ENCODE data around the gene SOX15. TPM values are rescaled to one million over a fixed set of nuclear protein-coding genes. Genes with fewer than 3 reads are reported as not detected.

The SOX15 gene
- total and polyA plus RNA-seq, 5 experiments from 2014 or later: 0.55 to 0.93 TPM; not detected in 3

DNA sequence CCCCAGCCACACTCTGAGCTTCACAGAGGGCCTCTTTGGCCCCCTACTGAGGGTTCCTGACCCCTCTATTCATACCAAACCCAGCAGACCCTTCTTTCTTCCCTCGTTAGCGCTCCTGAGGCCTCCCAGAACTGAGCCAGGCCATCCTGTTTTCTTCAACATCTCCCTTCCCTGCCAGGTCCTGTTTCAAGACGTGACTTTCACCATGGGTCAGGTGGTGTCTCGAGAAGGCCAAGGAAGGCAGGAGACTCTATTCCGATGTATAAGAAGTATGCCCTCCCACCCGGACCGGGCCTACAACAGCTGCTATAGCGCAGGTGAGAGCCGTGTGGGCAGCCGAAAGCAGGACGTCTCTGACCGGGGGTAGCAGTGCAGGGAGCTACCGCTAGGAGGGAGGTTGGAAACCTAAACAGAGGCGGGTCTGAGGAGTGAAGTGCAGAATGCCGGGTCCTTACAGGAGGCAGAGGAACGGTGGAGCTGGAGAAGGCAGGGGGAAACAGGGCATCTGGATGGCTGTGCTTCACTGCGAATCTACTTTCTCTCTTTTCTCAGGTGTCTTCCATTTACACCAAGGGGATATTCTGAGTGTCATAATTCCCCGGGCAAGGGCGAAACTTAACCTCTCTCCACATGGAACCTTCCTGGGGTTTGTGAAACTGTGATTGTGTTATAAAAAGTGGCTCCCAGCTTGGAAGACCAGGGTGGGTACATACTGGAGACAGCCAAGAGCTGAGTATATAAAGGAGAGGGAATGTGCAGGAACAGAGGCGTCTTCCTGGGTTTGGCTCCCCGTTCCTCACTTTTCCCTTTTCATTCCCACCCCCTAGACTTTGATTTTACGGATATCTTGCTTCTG lies 29.5 kb downstream of the SOX15 start:
- peaks cover 34 to 62% (median 59%) of the 10 kb centered on the region in 4 donors for H3K4me1 Mint-ChIP-seq
- ATAC-seq (peak; percentile 17 to 22), DNase-seq (peak in 7 of 10 donors; percentile 33 to 53 (median 44))
- no peaks in the 10 kb centered on the region for H3K9me3 Mint-ChIP-seq
- H3K4me3 Mint-ChIP-seq: peak overlapping the region; percentile 88 to 98 (median 94)
- no peaks in the 10 kb centered on the region for H3K27me3 Mint-ChIP-seq
- peaks cover 0 to 21% (median 3%) of the 10 kb centered on the region in 3 donors for H3K36me3 Mint-ChIP-seq
- POLR2A ChIA-PET: interaction anchor here (0.7 to 3.9 kb wide), 33 partner anchors 8 to 224 kb away, joined by 3 to 37 read pairs (median 6); partner anchors contain the start of genes ACAP1, ATP1B2, CD68 and MPDU1
- H3K27ac Mint-ChIP-seq: peak overlapping the region; percentile 83 to 99 (median 97)

DNA sequence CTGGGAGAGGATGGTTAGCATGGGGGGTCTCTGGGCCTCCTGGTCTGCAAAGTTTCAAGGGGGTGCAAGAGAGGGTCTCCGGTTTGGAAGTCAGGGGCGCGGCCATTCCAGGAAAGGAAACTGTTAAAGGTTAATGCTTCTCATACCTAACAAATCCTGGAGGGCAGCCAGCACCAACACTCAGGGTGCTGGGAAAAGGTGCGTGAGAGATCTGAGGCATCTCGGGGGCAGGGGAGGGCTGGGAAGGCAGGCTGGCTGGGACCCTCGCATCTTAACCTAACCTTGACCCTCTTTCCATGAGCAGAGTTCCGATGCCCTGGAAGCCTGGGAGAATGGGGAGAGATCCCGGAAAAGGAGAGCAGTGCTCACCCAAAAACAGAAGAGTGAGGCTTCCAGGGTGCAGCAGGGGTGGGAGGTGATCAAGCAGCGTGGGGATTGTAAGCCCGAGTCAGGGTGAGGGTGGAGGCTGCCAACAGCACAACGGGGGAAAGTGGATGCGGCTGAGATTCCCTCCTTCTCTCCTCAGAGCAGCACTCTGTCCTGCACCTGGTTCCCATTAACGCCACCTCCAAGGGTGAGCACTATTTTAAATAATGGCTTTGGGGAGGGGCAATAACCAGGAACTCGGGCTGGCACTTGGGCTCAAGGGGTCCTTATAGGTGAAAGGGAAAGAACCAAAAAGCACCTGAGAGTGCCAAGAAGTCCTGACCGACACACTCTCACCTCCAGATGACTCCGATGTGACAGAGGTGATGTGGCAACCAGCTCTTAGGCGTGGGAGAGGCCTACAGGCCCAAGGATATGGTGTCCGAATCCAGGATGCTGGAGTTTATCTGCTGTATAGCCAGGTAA lies 30.3 kb downstream of the SOX15 start:
- Mint-ChIP-seq H3K27ac (peak overlapping the region; percentile 82 to 99 (median 97)), H3K4me1 (peaks cover 39 to 70% (median 65%) of the 10 kb centered on the region in 4 donors), H3K9me3 (no peaks in the 10 kb centered on the region), H3K4me3 (peak overlapping the region; percentile 43 to 98 (median 90)), H3K27me3 (no peaks in the 10 kb centered on the region), H3K36me3 (peaks cover 0 to 13% (median 3%) of the 10 kb centered on the region in 3 donors)
- DNase-seq (no peak), ATAC-seq (no peak)
- POLR2A ChIA-PET: interaction anchor here (0.5 to 3.3 kb wide), 15 partner anchors 10 to 204 kb away, joined by 3 to 37 read pairs (median 7); partner anchors contain the start of genes CD68, POLR2A, TNFSF12 and TP53

DNA sequence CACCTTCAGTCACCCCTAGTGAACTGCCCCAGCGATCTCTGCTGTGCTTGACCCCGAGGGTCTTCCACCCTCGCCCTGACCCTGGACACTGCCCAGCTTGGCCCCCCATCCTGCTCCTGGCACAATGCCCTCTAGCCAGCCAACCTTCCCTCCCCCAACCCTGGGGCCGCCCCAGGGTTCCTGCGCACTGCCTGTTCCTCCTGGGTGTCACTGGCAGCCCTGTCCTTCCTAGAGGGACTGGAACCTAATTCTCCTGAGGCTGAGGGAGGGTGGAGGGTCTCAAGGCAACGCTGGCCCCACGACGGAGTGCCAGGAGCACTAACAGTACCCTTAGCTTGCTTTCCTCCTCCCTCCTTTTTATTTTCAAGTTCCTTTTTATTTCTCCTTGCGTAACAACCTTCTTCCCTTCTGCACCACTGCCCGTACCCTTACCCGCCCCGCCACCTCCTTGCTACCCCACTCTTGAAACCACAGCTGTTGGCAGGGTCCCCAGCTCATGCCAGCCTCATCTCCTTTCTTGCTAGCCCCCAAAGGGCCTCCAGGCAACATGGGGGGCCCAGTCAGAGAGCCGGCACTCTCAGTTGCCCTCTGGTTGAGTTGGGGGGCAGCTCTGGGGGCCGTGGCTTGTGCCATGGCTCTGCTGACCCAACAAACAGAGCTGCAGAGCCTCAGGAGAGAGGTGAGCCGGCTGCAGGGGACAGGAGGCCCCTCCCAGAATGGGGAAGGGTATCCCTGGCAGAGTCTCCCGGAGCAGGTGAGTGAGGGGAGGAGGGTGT lies 31.2 kb downstream of the SOX15 start, which contains the start of gene TNFSF13:
TSS of gene TNFSF13 (plus strand) at position 207 of the 776 bp plus-strand sequence. CDS start at position 497, 290 bp downstream.
- Mint-ChIP-seq H3K9me3 (no peaks in the 10 kb centered on the region), H3K36me3 (peaks cover 0 to 11% (median 3%) of the 10 kb centered on the region in 3 donors), H3K27ac (peak within 1 kb of the TSS; percentile 63 to 99 (median 86)), H3K27me3 (no peaks in the 10 kb centered on the region), H3K4me1 (peaks cover 43 to 70% (median 66%) of the 10 kb centered on the region in 4 donors), H3K4me3 (peak within 1 kb of the TSS; percentile 55 to 95 (median 76))
- no peak for ATAC-seq
- no peak for DNase-seq
- POLR2A ChIA-PET: interaction anchor here (0.5 to 2.7 kb wide), 9 partner anchors 9 to 128 kb away, joined by 3 to 14 read pairs (median 3); partner anchors contain the start of genes POLR2A, TP53 and ZBTB4

DNA sequence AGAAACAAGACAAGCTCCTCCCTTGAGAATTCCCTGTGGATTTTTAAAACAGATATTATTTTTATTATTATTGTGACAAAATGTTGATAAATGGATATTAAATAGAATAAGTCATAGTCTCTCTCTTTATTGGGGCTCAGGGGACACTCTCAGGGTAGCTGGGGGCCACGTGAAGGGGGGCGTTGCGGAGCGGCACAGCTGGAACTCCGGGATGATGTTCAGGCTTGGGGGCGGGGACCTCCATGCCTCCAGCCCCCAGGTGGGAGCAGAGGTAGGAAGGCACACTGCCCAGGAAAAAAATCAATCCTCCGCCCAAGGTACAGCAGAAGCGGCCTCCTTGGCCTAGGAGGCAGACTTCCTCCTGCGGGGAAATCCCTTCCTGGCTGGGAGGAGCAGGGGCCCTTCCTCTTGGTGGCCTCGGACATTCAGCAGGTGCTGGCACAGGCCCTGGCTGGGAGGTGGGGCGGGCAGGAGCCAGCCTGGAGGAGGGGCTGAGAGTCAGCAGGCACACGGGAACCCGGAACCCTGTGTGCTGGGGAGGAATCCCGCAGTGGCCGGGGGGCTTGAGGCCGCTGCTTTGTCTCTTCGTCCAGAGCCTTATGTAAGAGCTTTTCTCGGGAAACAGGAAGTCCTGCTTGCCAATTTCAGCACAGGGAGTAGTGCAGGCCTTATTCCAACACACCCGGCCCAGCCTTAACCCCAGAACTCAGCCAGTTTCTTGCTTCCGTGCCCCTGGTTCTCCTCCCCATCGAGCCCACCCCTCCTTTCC lies 31.9 kb downstream of the SOX15 start:
- Mint-ChIP-seq H3K9me3 (no peaks in the 10 kb centered on the region), H3K4me3 (peak overlapping the region; percentile 55 to 95 (median 76)), H3K36me3 (peaks cover 0 to 15% (median 3%) of the 10 kb centered on the region in 3 donors), H3K27ac (peak overlapping the region; percentile 63 to 99 (median 86)), H3K4me1 (peaks cover 47 to 76% (median 72%) of the 10 kb centered on the region in 4 donors), H3K27me3 (no peaks in the 10 kb centered on the region)
- DNase-seq (no peak), ATAC-seq (no peak)
- POLR2A ChIA-PET: interaction anchor here (0.8 to 2.7 kb wide), 9 partner anchors 8 to 129 kb away, joined by 3 to 14 read pairs (median 3); partner anchors contain the start of genes POLR2A and TP53

DNA sequence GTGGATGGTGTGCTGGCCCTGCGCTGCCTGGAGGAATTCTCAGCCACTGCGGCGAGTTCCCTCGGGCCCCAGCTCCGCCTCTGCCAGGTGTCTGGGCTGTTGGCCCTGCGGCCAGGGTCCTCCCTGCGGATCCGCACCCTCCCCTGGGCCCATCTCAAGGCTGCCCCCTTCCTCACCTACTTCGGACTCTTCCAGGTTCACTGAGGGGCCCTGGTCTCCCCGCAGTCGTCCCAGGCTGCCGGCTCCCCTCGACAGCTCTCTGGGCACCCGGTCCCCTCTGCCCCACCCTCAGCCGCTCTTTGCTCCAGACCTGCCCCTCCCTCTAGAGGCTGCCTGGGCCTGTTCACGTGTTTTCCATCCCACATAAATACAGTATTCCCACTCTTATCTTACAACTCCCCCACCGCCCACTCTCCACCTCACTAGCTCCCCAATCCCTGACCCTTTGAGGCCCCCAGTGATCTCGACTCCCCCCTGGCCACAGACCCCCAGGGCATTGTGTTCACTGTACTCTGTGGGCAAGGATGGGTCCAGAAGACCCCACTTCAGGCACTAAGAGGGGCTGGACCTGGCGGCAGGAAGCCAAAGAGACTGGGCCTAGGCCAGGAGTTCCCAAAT lies 32.6 kb downstream of the SOX15 start:
- peak overlapping the region in 4 of 10 donors; percentile 6 to 83 (median 48) for H3K27ac Mint-ChIP-seq

DNA sequence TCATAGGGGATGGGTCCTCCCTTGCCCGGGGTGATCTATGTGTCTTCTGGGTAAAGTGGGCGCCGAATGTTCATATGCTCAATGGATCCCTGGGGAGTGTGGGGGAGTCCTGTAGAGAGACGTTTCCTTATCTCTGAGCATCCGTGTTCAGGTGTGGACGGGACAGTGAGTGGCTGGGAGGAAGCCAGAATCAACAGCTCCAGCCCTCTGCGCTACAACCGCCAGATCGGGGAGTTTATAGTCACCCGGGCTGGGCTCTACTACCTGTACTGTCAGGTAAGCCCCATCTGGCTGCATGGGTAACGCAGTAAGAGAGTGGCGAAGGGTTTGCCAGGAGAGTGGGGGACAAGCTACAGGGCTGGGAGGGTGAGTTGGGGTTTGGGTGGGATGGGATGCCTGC lies 33.3 kb downstream of the SOX15 start:
- H3K27me3 Mint-ChIP-seq: no peaks in the 10 kb centered on the region
- DNase-seq (no peak), ATAC-seq (no peak)
- peak overlapping the region in 4 of 10 donors; percentile 12 to 26 (median 20) for H3K4me3 Mint-ChIP-seq
- no peaks in the 10 kb centered on the region for H3K9me3 Mint-ChIP-seq
- peak overlapping the region in 8 of 10 donors; percentile 41 to 89 (median 75) for H3K27ac Mint-ChIP-seq
- H3K4me1 Mint-ChIP-seq: peaks cover 46 to 81% (median 78%) of the 10 kb centered on the region in 4 donors
- POLR2A ChIA-PET: interaction anchor here (0.9 to 2.7 kb wide), 2 partner anchors 10 to 72 kb away, joined by 5 to 14 read pairs; partner anchors contain the start of gene POLR2A
- H3K36me3 Mint-ChIP-seq: peaks cover 0 to 13% (median 0%) of the 10 kb centered on the region in 3 donors

More for the DNA sequence above, 32.6 kb downstream of the SOX15 start:
- ATAC-seq (no peak), DNase-seq (no peak)
- Mint-ChIP-seq H3K9me3 (no peaks in the 10 kb centered on the region), H3K4me1 (peaks cover 46 to 77% (median 72%) of the 10 kb centered on the region in 4 donors), H3K27me3 (no peaks in the 10 kb centered on the region), H3K4me3 (peak overlapping the region in 2 of 10 donors; percentile 6 to 75), H3K36me3 (peaks cover 0 to 11% (median 0%) of the 10 kb centered on the region in 3 donors)
- POLR2A ChIA-PET: interaction anchor here (0.8 to 2.7 kb wide), 4 partner anchors 8 to 120 kb away, joined by 3 to 14 read pairs (median 4); partner anchors contain the start of gene POLR2A

DNA sequence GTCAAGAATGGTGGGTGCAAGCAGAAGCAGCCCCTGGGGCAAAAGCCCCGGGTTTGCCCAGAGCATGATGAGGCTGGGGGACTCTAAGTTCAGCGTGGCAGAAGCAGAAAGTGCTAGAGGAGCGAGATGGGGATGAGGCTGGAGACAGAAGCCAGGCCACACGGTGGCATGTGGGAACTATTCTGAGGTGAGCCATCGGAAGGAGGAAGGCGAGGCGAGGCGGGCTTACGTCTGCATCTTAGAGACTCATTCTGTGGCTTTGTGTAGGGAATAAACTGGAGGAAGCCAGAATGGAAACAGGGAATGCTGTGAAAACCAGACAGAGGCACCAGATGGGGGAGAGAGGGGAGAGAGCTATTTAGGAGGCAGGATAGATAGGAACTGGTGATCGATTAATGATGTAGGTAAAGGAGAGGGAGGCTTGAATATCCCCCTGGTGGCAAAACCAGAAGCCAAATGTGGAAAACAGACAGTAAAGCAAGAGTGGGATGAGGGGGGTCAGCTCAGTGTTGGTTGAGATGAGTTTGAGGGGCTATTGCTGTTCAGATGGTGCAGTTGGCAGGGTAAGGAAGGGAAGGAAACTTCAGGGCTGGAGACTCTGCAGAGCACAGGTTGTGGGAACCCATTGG lies 34.5 kb downstream of the SOX15 start:
- ATAC-seq (no peak), DNase-seq (no peak)
- POLR2A ChIA-PET: no interaction called here
- peaks cover 0 to 13% (median 0%) of the 10 kb centered on the region in 3 donors for H3K36me3 Mint-ChIP-seq
- no peaks in the 10 kb centered on the region for H3K9me3 Mint-ChIP-seq
- peak overlapping the region in 3 of 10 donors; percentile 24 to 81 (median 28) for H3K4me3 Mint-ChIP-seq
- peaks cover 43 to 81% (median 78%) of the 10 kb centered on the region in 4 donors for H3K4me1 Mint-ChIP-seq
- H3K27me3 Mint-ChIP-seq: no peaks in the 10 kb centered on the region
- peak overlapping the region; percentile 70 to 93 (median 88) for H3K27ac Mint-ChIP-seq

DNA sequence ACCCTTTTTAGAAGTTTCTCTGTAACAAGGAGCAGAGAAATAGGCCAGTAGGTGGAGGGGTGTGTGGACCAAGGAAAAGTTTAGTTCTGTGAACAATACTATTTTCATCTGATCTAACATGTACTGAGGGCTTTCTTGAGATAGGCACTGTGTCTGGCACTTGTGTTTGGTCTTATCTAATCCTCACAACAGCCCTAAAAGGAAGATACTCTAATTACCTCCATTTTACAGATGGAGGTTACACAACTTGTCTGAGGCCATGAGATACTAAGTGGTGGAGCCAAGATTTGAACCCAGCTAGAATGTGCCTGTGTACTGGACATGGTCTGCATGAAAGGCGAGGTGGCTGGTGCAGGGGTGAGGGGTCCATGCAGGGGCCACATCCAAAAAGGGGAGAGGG lies 36.5 kb downstream of the SOX15 start:
- peaks cover 0 to 13% (median 0%) of the 10 kb centered on the region in 3 donors for H3K36me3 Mint-ChIP-seq
- POLR2A ChIA-PET: interaction anchor here (0.6 to 1.5 kb wide), 8 partner anchors 15 to 202 kb away, joined by 3 to 7 read pairs (median 4); no protein-coding TSS in a partner anchor
- H3K9me3 Mint-ChIP-seq: no peaks in the 10 kb centered on the region
- ATAC-seq (no peak), DNase-seq (no peak)
- peak overlapping the region; percentile 78 to 97 (median 91) for H3K27ac Mint-ChIP-seq
- peaks cover 37 to 79% (median 73%) of the 10 kb centered on the region in 4 donors for H3K4me1 Mint-ChIP-seq
- H3K27me3 Mint-ChIP-seq: no peaks in the 10 kb centered on the region
- peak overlapping the region in 9 of 10 donors; percentile 30 to 80 (median 61) for H3K4me3 Mint-ChIP-seq

DNA sequence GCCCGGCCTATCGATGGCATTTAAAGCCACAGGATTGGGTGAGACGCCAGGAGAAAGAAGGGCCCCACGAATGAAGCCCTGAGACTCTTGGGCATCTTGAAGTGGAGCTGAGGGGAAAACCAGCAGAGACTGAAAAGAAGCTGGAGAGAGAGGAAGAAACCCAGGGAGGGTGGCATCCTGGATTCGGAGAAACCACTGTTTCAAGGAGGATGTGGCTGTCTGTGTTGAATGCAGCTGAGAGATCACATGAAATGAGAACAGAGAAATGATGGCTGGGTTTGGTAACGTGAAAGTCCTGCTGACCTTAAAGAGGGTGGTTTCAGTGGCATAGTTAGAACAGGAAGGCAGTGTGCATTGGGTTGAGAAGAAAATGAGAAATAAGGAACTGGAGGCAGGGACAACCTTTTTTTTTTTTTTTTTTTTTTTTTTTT lies 37.3 kb downstream of the SOX15 start:
- peaks cover 39 to 78% (median 72%) of the 10 kb centered on the region in 4 donors for H3K4me1 Mint-ChIP-seq
- peak overlapping the region; percentile 42 to 88 (median 75) for H3K4me3 Mint-ChIP-seq
- peak overlapping the region; percentile 78 to 97 (median 90) for H3K27ac Mint-ChIP-seq
- no peaks in the 10 kb centered on the region for H3K9me3 Mint-ChIP-seq
- peaks cover 0 to 13% (median 0%) of the 10 kb centered on the region in 3 donors for H3K36me3 Mint-ChIP-seq
- ATAC-seq (peak; percentile 47 to 71), DNase-seq (peak in 6 of 10 donors; percentile 37 to 75 (median 42))
- H3K27me3 Mint-ChIP-seq: no peaks in the 10 kb centered on the region
- POLR2A ChIA-PET: interaction anchor here (0.6 to 1.5 kb wide), 17 partner anchors 9 to 202 kb away, joined by 3 to 13 read pairs (median 5); partner anchors contain the start of genes SENP3, SPEM3 and TMEM256

Data from naive thymus-derived CD8-positive, alpha-beta T cell (primary cell).